ENCODE data around the gene NPIPB6. TPM values are rescaled to one million over a fixed set of nuclear protein-coding genes. Genes with fewer than 3 reads are reported as not detected.

NPIPB6 gene
- total and polyA plus RNA-seq, 2 experiments from 2014 or later = 1.5 to 1.8 TPM

DNA sequence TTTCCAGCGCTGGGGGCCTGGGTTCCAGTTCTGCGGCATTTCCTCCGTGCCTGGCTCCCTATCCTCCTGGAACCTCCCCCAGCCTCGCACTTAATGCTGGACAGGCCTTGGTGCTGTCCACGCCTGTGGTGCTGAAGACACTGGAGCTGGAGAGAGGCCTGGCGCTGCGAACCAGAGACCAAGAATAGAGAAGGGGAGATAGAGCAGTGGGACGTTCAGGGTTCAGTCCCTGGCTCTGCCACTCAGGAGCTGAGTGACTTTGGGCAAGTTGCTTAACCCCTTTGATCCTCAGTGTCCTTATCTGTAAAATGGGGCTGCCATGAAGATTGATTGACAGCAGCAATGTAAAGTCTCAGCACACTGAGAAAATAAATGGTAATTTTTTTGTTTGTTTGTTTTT, 59.1 kb downstream of the NPIPB6 start:
- Histone ChIP-seq H3K27me3 (ENCODE audit: insufficient read depth) (no peaks in the 10 kb centered on the region), H2AFZ (no peak overlapping the region), H3K4me1 (ENCODE audit: insufficient read depth) (no peaks in the 10 kb centered on the region), H4K20me1 (replicated peaks; ENCODE audit: insufficient read depth) (peaks cover 34% of the 10 kb centered on the region), H3K4me2 (no peak overlapping the region), H3F3A (replicated peaks; ENCODE audit: low read depth) (no peaks in the 10 kb centered on the region), H3K36me3 (ENCODE audit: insufficient read depth) (peaks cover 3% of the 10 kb centered on the region; the same call in 1 of the 2 replicates), H3K79me2 (replicated peaks; ENCODE audit: insufficient read depth) (peaks cover 71% of the 10 kb centered on the region), H3K4me3 (no peak overlapping the region), H3K27ac (ENCODE audit: low read depth) (no peak overlapping the region), H3K9me2 (ENCODE audit: insufficient read depth) (no peaks in the 10 kb centered on the region)
- no peak for TF ChIP-seq STAT1 (IDR thresholded peaks at IDR 0.05; ENCODE audit: unreplicated experiment)
- TF ChIP-seq, protein P1, sequence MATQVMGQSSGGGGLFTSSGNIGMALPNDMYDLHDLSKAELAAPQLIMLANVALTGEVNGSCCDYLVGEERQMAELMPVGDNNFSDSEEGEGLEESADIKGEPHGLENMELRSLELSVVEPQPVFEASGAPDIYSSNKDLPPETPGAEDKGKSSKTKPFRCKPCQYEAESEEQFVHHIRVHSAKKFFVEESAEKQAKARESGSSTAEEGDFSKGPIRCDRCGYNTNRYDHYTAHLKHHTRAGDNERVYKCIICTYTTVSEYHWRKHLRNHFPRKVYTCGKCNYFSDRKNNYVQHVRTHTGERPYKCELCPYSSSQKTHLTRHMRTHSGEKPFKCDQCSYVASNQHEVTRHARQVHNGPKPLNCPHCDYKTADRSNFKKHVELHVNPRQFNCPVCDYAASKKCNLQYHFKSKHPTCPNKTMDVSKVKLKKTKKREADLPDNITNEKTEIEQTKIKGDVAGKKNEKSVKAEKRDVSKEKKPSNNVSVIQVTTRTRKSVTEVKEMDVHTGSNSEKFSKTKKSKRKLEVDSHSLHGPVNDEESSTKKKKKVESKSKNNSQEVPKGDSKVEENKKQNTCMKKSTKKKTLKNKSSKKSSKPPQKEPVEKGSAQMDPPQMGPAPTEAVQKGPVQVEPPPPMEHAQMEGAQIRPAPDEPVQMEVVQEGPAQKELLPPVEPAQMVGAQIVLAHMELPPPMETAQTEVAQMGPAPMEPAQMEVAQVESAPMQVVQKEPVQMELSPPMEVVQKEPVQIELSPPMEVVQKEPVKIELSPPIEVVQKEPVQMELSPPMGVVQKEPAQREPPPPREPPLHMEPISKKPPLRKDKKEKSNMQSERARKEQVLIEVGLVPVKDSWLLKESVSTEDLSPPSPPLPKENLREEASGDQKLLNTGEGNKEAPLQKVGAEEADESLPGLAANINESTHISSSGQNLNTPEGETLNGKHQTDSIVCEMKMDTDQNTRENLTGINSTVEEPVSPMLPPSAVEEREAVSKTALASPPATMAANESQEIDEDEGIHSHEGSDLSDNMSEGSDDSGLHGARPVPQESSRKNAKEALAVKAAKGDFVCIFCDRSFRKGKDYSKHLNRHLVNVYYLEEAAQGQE (IDR thresholded peaks at IDR 0.05; ENCODE audit: unreplicated experiment) = peak; percentile 95
- peaks cover 58% of the 10 kb centered on the region for H3K36me3 Mint-ChIP-seq (ENCODE audit: low read depth)
- peak; percentile 76 for DNase-seq (ENCODE audit: low spot score)
- H3K4me3 Mint-ChIP-seq = no peak overlapping the region
- peak; percentile 85 for ATAC-seq
- H3K9me3 Mint-ChIP-seq = no peaks in the 10 kb centered on the region
- H3K27ac Mint-ChIP-seq = no peak overlapping the region
- H3K27me3 Mint-ChIP-seq (ENCODE audit: insufficient read depth, low read depth, poor library complexity) = peaks cover 6% of the 10 kb centered on the region
- H3K4me1 Mint-ChIP-seq = peaks cover 4% of the 10 kb centered on the region

DNA sequence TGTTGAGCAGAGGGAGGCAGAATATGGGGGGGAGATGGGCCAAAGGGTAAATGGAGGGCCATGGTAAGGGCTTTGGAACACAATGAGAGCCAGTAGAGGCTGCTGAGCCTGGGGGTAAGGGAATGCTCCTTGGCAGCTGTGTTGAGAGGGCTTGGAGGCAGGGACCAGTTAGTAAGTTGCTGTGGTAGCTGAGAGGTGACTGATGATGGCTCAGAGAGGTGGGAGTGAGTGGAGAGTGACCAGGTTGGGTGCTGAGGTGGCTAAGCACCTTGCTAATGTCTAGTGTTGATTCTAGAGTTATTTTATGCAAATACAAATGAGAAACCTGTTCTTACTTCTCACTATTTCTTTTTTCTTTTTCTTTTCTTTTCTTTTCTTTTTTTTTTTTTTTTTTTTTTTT, 60.2 kb downstream of the NPIPB6 start:
- peaks cover 14% of the 10 kb centered on the region for H3K4me1 Mint-ChIP-seq
- peaks cover 82% of the 10 kb centered on the region for H3K79me2 ChIP-seq (replicated peaks; ENCODE audit: insufficient read depth)
- DNase-seq (ENCODE audit: low spot score) (no peak), ATAC-seq (no peak)
- no peak overlapping the region for H3K27ac Mint-ChIP-seq
- peaks cover 9% of the 10 kb centered on the region for H3K4me1 ChIP-seq (ENCODE audit: insufficient read depth)
- no peak overlapping the region for H3K4me3 ChIP-seq
- no peaks in the 10 kb centered on the region for H3K27me3 ChIP-seq (ENCODE audit: insufficient read depth)
- peaks cover 42% of the 10 kb centered on the region for H4K20me1 ChIP-seq (replicated peaks; ENCODE audit: insufficient read depth)
- H3F3A ChIP-seq (replicated peaks; ENCODE audit: low read depth) = 0 out of 2 replicates have a peak, but pooled peaks cover 3% of the 10 kb centered on the region
- peaks cover 3% of the 10 kb centered on the region; the same call in 1 of the 2 replicates for H3K36me3 ChIP-seq (ENCODE audit: insufficient read depth)
- H3K27me3 Mint-ChIP-seq (ENCODE audit: insufficient read depth, low read depth, poor library complexity) = peaks cover 8% of the 10 kb centered on the region
- H3K9me3 Mint-ChIP-seq = no peaks in the 10 kb centered on the region
- H3K9me2 ChIP-seq (ENCODE audit: insufficient read depth) = no peaks in the 10 kb centered on the region
- no peak overlapping the region for H3K27ac ChIP-seq (ENCODE audit: low read depth)
- no peak overlapping the region for H3K4me2 ChIP-seq
- no peak overlapping the region for H3K4me3 Mint-ChIP-seq
- H3K36me3 Mint-ChIP-seq (ENCODE audit: low read depth) = peaks cover 53% of the 10 kb centered on the region
- H2AFZ ChIP-seq = no peak overlapping the region
- TF ChIP-seq EZH2phosphoT487 (IDR thresholded peaks at IDR 0.05; ENCODE audit: unreplicated experiment) (no peak), STAT1 (IDR thresholded peaks at IDR 0.05; ENCODE audit: unreplicated experiment) (no peak), NANOG (IDR thresholded peaks at IDR 0.05; ENCODE audit: borderline replicate concordance) (no peak), ZNF114 (CRISPR knock-in tag; IDR thresholded peaks at IDR 0.05) (no peak), POLR2AphosphoS5 (IDR thresholded peaks at IDR 0.05; ENCODE audit: low read depth) (no peak), CREB1 (CRISPR knock-in tag; IDR thresholded peaks at IDR 0.05; ENCODE audit: low read depth) (no peak)
- TF ChIP-seq, protein P2, sequence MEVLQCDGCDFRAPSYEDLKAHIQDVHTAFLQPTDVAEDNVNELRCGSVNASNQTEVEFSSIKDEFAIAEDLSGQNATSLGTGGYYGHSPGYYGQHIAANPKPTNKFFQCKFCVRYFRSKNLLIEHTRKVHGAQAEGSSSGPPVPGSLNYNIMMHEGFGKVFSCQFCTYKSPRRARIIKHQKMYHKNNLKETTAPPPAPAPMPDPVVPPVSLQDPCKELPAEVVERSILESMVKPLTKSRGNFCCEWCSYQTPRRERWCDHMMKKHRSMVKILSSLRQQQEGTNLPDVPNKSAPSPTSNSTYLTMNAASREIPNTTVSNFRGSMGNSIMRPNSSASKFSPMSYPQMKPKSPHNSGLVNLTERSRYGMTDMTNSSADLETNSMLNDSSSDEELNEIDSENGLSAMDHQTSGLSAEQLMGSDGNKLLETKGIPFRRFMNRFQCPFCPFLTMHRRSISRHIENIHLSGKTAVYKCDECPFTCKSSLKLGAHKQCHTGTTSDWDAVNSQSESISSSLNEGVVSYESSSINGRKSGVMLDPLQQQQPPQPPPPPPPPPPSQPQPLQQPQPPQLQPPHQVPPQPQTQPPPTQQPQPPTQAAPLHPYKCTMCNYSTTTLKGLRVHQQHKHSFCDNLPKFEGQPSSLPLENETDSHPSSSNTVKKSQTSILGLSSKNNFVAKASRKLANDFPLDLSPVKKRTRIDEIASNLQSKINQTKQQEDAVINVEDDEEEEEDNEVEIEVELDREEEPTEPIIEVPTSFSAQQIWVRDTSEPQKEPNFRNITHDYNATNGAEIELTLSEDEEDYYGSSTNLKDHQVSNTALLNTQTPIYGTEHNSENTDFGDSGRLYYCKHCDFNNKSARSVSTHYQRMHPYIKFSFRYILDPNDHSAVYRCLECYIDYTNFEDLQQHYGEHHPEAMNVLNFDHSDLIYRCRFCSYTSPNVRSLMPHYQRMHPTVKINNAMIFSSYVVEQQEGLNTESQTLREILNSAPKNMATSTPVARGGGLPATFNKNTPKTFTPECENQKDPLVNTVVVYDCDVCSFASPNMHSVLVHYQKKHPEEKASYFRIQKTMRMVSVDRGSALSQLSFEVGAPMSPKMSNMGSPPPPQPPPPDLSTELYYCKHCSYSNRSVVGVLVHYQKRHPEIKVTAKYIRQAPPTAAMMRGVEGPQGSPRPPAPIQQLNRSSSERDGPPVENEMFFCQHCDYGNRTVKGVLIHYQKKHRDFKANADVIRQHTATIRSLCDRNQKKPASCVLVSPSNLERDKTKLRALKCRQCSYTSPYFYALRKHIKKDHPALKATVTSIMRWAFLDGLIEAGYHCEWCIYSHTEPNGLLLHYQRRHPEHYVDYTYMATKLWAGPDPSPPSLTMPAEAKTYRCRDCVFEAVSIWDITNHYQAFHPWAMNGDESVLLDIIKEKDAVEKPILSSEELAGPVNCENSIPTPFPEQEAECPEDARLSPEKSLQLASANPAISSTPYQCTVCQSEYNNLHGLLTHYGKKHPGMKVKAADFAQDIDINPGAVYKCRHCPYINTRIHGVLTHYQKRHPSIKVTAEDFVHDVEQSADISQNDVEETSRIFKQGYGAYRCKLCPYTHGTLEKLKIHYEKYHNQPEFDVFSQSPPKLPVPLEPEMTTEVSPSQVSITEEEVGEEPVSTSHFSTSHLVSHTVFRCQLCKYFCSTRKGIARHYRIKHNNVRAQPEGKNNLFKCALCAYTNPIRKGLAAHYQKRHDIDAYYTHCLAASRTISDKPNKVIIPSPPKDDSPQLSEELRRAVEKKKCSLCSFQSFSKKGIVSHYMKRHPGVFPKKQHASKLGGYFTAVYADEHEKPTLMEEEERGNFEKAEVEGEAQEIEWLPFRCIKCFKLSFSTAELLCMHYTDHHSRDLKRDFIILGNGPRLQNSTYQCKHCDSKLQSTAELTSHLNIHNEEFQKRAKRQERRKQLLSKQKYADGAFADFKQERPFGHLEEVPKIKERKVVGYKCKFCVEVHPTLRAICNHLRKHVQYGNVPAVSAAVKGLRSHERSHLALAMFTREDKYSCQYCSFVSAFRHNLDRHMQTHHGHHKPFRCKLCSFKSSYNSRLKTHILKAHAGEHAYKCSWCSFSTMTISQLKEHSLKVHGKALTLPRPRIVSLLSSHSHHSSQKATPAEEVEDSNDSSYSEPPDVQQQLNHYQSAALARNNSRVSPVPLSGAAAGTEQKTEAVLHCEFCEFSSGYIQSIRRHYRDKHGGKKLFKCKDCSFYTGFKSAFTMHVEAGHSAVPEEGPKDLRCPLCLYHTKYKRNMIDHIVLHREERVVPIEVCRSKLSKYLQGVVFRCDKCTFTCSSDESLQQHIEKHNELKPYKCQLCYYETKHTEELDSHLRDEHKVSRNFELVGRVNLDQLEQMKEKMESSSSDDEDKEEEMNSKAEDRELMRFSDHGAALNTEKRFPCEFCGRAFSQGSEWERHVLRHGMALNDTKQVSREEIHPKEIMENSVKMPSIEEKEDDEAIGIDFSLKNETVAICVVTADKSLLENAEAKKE (CRISPR knock-in tag; IDR thresholded peaks at IDR 0.05) = no peak
- TF ChIP-seq, protein P3, sequence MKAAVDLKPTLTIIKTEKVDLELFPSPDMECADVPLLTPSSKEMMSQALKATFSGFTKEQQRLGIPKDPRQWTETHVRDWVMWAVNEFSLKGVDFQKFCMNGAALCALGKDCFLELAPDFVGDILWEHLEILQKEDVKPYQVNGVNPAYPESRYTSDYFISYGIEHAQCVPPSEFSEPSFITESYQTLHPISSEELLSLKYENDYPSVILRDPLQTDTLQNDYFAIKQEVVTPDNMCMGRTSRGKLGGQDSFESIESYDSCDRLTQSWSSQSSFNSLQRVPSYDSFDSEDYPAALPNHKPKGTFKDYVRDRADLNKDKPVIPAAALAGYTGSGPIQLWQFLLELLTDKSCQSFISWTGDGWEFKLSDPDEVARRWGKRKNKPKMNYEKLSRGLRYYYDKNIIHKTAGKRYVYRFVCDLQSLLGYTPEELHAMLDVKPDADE (IDR thresholded peaks at IDR 0.05) = no peak
- TF ChIP-seq, protein P4, sequence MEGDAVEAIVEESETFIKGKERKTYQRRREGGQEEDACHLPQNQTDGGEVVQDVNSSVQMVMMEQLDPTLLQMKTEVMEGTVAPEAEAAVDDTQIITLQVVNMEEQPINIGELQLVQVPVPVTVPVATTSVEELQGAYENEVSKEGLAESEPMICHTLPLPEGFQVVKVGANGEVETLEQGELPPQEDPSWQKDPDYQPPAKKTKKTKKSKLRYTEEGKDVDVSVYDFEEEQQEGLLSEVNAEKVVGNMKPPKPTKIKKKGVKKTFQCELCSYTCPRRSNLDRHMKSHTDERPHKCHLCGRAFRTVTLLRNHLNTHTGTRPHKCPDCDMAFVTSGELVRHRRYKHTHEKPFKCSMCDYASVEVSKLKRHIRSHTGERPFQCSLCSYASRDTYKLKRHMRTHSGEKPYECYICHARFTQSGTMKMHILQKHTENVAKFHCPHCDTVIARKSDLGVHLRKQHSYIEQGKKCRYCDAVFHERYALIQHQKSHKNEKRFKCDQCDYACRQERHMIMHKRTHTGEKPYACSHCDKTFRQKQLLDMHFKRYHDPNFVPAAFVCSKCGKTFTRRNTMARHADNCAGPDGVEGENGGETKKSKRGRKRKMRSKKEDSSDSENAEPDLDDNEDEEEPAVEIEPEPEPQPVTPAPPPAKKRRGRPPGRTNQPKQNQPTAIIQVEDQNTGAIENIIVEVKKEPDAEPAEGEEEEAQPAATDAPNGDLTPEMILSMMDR (conservative IDR thresholded peaks at IDR 0.05; ENCODE audit: low read depth in 2 of 2) = no peak
